LNCAP (cell line): Measurements from ENCODE around the gene RABGAP1L.

Experiments
- TF ChIP-seq, protein P1 (sequence below): fragments of 450-650 bp; IDR thresholded peaks from 2 replicates; pipeline ENCODE4 v1.5.1; 2017; ENCODE audit warnings: mild to moderate bottlenecking

Gene RABGAP1L

DNA sequence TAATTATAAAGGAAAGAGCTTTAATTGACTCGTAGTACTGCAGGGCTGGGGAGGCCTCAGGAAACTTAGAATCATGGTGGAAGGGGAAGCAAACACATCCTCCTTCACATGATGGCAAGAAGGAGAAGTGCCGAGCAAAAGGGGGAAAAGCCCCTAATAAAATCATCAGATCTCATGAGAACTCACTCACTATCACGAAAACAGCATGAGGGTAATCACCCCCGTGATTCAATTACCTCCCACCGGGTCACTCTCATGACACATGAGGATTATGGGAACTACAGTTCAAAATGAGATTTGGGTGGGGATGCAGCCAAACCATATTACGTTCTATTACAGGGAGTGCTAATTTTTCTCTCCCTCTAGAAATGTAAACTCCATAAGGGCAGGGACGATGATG lies 878.1 kb downstream of the RABGAP1L start:
- TF ChIP-seq, protein P1, sequence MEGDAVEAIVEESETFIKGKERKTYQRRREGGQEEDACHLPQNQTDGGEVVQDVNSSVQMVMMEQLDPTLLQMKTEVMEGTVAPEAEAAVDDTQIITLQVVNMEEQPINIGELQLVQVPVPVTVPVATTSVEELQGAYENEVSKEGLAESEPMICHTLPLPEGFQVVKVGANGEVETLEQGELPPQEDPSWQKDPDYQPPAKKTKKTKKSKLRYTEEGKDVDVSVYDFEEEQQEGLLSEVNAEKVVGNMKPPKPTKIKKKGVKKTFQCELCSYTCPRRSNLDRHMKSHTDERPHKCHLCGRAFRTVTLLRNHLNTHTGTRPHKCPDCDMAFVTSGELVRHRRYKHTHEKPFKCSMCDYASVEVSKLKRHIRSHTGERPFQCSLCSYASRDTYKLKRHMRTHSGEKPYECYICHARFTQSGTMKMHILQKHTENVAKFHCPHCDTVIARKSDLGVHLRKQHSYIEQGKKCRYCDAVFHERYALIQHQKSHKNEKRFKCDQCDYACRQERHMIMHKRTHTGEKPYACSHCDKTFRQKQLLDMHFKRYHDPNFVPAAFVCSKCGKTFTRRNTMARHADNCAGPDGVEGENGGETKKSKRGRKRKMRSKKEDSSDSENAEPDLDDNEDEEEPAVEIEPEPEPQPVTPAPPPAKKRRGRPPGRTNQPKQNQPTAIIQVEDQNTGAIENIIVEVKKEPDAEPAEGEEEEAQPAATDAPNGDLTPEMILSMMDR: no peak

DNA sequence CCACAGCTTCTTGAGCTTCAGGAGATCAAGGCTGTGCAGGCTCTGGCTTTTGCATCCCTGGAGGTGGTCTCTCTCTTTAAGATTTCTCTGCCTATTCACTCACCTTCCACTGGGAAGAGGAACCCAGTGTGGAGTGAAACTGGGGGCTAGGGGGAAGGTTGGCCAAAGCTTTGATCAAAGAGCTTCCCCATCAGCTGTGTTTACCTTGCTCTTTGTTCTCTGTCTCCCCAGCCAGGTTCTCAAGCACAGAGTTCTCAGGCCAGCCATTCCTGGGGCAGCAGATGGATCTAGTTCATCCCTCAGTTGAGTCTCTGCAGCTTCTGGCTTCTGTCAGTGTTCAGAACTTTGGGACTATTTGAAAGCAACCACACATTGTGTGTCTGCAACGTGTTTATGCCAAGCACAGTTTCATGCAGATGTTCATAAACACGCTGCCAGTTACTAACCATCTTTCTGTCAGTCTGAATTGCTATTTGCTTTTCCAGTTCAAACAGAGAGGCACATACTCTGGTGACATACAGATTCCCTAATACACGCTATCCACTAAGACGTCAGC lies 881.1 kb downstream of the RABGAP1L start:
- TF ChIP-seq, protein P1: no peak

DNA sequence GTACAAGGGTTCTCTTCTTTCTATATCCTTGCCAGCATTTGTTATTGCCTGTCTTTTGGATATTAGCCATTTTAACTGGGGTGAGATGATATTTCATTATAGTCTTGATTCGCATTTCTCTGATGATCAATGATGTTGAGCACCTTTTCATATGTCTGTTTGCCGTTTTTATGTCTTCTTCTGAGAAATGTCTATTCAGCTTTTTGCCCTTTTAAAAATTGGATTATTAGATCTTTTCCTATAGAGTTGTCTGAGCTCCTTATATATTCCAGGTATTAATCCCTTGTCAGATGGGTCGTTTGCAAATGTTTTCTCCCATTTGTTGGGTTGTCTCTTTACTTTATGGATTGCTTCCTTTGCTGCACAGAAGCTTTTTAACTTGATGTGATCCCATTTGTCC lies 883.3 kb downstream of the RABGAP1L start:
- TF ChIP-seq, protein P1: no peak

DNA sequence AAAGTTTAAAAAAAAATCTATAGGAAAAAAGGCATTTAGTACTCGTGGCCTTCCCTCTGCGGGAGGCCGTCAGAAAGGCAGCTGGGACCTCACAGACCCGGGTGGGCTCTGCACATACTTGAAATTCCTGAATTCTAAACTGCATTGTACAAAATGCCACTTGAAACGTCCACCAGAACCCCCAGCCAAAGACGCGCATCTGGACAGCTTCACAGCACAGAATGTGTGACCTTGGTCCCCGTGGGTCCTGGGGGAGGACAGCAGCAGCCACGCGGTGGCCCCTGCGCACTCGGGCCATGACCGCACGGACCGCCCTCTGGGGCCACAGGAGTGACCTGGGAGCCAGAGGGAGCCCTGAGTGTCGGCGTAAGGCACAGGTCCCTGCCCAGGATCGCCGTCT lies 884.5 kb downstream of the RABGAP1L start:
- TF ChIP-seq, protein P1: no peak
